Measurements from ENCODE around the gene BMPR1A.

The BMPR1A gene

DNA sequence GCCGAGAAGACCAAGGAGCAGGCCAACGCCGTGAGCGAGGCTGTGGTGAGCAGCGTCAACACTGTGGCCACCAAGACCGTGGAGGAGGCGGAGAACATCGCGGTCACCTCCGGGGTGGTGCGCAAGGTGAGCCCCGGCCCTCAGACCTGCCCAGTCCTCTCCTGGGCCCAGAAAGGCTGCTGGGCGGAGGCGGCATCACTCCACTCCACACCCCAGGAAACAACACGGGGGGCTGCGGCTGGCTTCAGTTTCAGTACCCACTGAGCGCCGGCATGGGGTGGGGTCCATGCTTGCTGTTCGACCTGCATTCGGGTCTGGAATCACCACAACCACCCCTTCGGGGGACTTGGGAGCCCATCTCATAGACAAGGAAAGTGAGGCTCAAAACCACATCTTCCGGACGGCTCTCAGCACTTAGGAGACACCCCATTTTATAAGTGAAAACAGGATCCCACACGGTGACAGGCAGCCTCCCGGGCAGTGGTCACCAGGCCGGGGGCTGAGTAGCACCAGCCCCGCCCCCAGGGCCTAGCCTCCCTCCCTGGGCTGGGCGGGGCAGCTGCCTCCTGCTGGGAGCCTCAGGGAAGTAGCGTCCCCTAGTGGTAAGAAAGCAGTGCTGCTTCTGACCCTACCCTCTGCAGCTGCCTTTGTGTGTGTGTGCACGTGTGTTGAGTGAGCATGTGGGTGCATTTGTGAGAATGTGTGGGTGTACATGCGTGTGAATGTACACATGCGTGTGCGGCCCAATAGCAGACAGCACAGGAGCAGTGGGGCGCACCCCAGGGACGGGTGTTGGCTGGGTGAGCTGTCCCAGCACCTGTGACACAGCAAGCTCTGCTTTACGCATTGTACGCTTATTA lies 203.8 kb downstream of the BMPR1A start:
- DNase-seq (ENCODE audit: extremely low read depth, low read depth) = no peak
- H3K4me3 ChIP-seq (replicated peaks; ENCODE audit: low read depth, low read length) = no peak overlapping the region
- TF ChIP-seq, protein P1, sequence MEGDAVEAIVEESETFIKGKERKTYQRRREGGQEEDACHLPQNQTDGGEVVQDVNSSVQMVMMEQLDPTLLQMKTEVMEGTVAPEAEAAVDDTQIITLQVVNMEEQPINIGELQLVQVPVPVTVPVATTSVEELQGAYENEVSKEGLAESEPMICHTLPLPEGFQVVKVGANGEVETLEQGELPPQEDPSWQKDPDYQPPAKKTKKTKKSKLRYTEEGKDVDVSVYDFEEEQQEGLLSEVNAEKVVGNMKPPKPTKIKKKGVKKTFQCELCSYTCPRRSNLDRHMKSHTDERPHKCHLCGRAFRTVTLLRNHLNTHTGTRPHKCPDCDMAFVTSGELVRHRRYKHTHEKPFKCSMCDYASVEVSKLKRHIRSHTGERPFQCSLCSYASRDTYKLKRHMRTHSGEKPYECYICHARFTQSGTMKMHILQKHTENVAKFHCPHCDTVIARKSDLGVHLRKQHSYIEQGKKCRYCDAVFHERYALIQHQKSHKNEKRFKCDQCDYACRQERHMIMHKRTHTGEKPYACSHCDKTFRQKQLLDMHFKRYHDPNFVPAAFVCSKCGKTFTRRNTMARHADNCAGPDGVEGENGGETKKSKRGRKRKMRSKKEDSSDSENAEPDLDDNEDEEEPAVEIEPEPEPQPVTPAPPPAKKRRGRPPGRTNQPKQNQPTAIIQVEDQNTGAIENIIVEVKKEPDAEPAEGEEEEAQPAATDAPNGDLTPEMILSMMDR (IDR thresholded peaks at IDR 0.05; ENCODE audit: low read depth, low read length, missing control alignments) = peak; percentile 99

DNA sequence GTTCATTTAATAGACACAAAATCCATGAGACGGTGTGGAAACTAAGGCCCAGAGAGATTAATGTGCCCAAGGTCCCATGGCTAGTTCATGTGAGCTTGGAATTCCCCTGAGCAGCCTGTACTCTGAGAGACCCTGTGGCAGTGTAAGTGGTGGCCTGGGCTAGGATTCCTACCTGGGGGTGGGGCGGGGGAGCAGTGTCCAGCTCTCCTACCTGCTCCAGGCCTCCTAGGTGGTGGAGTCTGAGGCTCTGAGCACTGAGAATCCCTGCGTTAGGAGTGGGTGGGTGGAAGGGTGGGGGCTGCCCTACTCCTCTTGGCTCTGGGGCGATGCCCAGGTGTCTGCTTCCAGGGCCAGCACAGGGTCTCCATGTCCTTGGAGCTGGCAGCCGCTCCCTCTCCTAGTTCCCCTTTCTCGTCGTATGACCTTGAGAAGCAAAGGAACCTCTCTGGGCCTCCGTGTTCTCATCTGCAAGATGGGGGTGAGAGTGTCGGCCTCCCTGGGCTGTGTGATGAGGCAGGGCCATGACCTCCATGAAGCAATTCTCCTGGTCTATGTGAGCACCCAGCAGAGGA lies 204.5 kb downstream of the BMPR1A start:
- DNase-seq (ENCODE audit: extremely low read depth, low read depth) = no peak
- no peak overlapping the region for H3K4me3 ChIP-seq (replicated peaks; ENCODE audit: low read depth, low read length)
- TF ChIP-seq, protein P1 (IDR thresholded peaks at IDR 0.05; ENCODE audit: low read depth, low read length, missing control alignments) = no peak

DNA sequence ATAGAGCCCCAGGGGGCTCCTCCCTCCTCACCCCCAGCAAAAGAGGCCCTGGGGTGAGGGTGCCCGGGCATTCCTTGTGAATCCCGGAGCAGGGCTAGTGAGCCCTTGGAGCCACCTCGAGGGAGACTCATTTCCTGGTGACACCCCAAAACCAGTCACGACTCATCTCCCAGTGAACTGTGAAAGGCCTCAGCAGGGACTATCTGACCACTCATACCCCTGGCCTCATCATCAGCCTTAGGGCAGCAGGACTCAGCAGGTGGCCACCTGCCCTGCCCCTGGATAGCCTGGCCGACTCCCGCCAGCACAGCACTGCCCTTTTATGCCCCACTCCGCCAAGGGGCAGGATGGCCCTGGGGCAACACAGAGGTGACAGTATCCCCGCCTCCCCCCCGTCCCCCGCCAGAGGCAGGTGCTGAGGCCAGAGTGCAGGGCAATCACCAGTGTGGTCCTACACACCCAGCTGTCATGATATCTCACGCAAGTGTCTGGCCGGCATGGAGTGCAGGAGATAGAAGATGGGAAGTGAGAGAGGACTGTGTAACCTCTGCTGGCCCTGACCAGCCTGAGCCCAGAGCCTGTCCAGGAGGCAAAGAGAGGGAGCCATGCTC lies 205.2 kb downstream of the BMPR1A start:
- TF ChIP-seq, protein P1 (IDR thresholded peaks at IDR 0.05; ENCODE audit: low read depth, low read length, missing control alignments) = no peak
- no peak overlapping the region for H3K4me3 ChIP-seq (replicated peaks; ENCODE audit: low read depth, low read length)
- DNase-seq (ENCODE audit: extremely low read depth, low read depth) = no peak

DNA sequence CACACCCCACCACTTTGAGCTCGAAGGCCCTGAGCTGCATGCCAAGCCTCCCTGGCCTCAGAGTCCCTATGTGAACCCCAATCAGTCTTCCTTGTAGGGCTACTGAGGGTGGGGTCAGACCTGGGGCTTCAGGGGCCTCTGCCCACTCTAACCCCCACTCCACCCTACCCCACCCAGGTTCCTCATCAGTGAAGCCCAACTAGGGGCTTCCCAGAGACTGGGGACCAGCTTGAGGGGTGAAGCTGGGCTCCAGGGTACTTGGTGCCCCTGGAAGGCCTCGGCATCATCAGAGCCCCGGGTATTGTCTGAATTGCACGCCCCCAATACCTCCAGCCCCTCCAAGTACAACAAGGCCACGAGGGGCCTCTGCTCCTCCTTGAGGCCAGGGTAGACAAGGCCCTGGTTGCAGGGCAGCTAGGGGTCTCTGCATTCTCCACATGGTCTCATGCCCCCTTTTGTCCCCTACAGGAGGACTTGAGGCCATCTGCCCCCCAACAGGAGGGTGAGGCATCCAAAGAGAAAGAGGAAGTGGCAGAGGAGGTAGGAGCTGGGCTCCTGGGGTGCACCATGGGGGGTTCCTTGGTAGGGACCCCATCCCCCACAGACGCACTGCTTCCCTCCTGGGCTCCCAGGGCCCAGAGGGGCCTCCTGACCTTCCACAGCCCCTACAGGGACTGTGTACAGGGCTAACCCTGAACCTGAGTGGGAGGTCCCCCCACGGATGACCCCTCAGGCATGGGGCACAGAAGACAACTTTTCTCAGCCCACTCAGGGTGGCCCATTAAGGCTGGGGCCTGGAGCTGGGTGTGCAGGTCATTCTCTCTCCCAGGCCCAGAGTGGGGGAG lies 205.9 kb downstream of the BMPR1A start:
- TF ChIP-seq, protein P1 (IDR thresholded peaks at IDR 0.05; ENCODE audit: low read depth, low read length, missing control alignments) = no peak
- DNase-seq (ENCODE audit: extremely low read depth, low read depth) = no peak

DNA sequence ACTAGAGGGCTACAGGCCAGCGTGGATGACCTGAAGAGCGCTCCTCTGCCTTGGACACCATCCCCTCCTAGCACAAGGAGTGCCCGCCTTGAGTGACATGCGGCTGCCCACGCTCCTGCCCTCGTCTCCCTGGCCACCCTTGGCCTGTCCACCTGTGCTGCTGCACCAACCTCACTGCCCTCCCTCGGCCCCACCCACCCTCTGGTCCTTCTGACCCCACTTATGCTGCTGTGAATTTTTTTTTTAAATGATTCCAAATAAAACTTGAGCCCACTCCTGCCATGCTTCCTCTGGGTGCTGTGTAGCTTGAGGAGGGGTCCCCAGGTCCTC lies 206.5 kb downstream of the BMPR1A start:
- TF ChIP-seq, protein P1 (IDR thresholded peaks at IDR 0.05; ENCODE audit: low read depth, low read length, missing control alignments) = no peak
- DNase-seq (ENCODE audit: extremely low read depth, low read depth) = no peak
- H3K4me3 ChIP-seq (replicated peaks; ENCODE audit: low read depth, low read length) = no peak overlapping the region

More for the DNA sequence above, 205.9 kb downstream of the BMPR1A start:
- H3K4me3 ChIP-seq (replicated peaks; ENCODE audit: low read depth, low read length) = no peak overlapping the region

DNA sequence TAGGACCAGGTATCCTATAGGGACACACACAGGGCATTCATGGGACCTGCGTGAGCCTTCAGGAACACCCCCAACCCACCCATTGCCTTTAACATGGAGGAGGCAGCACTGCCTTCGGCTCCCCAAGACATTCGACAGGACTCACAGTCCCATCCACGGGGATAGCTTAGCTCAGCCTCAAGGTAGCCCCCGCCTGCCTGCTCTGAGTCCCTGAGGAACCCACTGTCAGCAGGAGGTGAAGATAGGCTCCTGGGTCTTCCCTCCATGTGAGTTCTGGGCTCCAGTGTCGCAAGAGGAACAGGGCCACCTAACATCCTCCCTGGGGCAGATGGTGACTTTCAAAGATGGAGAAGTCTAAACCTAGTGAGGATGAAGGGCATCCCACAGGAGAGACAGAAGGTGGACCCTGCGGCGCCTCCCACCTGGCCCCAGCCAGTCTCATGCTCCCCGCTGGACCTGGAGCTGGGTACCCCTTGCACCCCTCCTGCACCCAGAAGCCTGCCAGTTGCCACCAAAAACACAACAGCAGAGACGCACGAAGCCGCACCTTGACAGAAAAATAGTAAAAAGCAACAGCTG lies 207.0 kb downstream of the BMPR1A start:
- H3K4me3 ChIP-seq (replicated peaks; ENCODE audit: low read depth, low read length) = no peak overlapping the region
- TF ChIP-seq, protein P1 (IDR thresholded peaks at IDR 0.05; ENCODE audit: low read depth, low read length, missing control alignments) = no peak
- DNase-seq (ENCODE audit: extremely low read depth, low read depth) = no peak
